Peyer's patch (tissue), 4 donors: ENCODE results near the gene GCKR. TPM values are rescaled to one million over a fixed set of nuclear protein-coding genes. Genes with fewer than 3 reads are reported as not detected.

Source experiments
- DNase-seq, 3 donors: peaks; one replicate each; pipeline ENCODE4 v3.0.0-alpha.2; 2017 to 2019
- H3K27ac ChIP-seq, 4 donors: fragments of 200-600 bp; sonication (generic); one replicate each; pipeline ENCODE4 v1.5.1; 2016 to 2019
- H3K27me3 ChIP-seq, 2 donors: fragments of 200-600 bp; sonication (generic); one replicate each; pipeline ENCODE4 v1.5.1; 2019
- H3K36me3 ChIP-seq, 3 donors: fragments of 200-600 bp; sonication (generic); one replicate each; pipeline ENCODE4 v1.5.1; 2016 to 2019
- H3K4me1 ChIP-seq, 4 donors: fragments of 200-600 bp; sonication (generic); one replicate each; pipeline ENCODE4 v1.5.1; 2016 to 2019
- H3K4me3 ChIP-seq, 4 donors: fragments of 200-600 bp; sonication (generic); 1 replicate in 3 of 4; 2 replicates in 1 of 4; pipeline ENCODE4 v1.5.1; 2016 to 2019; ENCODE audit warnings: mild to moderate bottlenecking in 1 of 4
- H3K9me3 ChIP-seq, 4 donors: fragments of 200-600 bp; sonication (generic); one replicate each; pipeline ENCODE4 v1.5.1; 2016 to 2019; ENCODE audit warnings: mild to moderate bottlenecking in 1 of 4
- CTCF ChIP-seq, 6 experiments: fragments of 450-650 bp in 4 of 6; fragments of 200-600 bp in 2 of 6; sonication (generic) in 1 of 6; IDR thresholded peaks; one replicate each; pipeline ENCODE4 v1.5.1; 2017 to 2019; ENCODE audit warnings: antibody characterized with exemption in 6 of 6, mild to moderate bottlenecking in 3 of 6, moderate library complexity in 1 of 6
- POLR2A ChIP-seq, 2 donors: fragments of 450-650 bp; IDR thresholded peaks; one replicate each; pipeline ENCODE4 v1.5.1; 2017; ENCODE audit warnings: antibody characterized with exemption in 2 of 2, mild to moderate bottlenecking in 2 of 2, moderate library complexity in 2 of 2
- total RNA-seq, 4 donors: library from RNA; depleted of rRNA; stranded (reverse); fragments of >200 nt; gene quantifications; one replicate each; pipeline ENCODE4 v1.1.0, GENCODE V29; 2016

GCKR gene
- total RNA-seq: under 1 TPM in 2 of 4 donors, not detected in 2; 0.53 to 0.94 TPM

- TF ChIP-seq CTCF (IDR thresholded peaks at IDR 0.05) (no peak), POLR2A (IDR thresholded peaks at IDR 0.05) (no peak)
- Histone ChIP-seq H3K27me3 (peaks cover 0 to 4% of the 10 kb centered on the region in 2 donors), H3K36me3 (no peaks in the 10 kb centered on the region), H3K9me3 (no peaks in the 10 kb centered on the region), H3K4me1 (peaks cover 0 to 10% (median 4%) of the 10 kb centered on the region in 4 donors), H3K4me3 (peak within 1 kb of the TSS in 1 of 4 donors; percentile 4), H3K27ac (no peak within 1 kb of the TSS)
- DNase-seq: peak in 2 of 3 donors; percentile 48 to 54
Measured at GRCh38 chr2:27496357-27497287, at the start of gene GCKR. GCKR (plus strand) TSS chr2:27496839; CDS start chr2:27496905, 66 bp downstream.

DNA sequence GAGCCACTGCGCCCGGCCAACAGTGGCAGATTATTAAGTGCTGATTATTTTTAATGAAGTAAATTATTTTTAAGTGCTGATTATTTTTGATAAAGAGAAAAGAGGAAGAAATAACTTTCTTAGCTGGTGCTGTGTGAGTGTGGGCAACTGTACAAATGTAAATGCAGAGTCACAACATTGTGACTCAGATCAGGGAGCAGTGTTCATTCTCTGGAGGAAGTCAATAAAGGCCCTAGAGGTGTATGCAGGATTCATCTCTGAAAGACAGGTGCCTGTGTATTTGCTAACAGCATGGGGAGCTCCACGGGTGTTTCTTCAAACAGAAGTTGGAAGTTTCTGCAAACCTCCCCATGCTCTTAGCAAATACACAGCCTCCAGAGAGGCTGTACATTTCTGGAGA, 48.3 kb upstream of the GCKR start:
- no peak for TF ChIP-seq POLR2A (IDR thresholded peaks at IDR 0.05)
- TF ChIP-seq CTCF (IDR thresholded peaks at IDR 0.05): no peak
- peaks cover 0 to 3% (median 0%) of the 10 kb centered on the region in 4 donors for H3K4me1 ChIP-seq
- no peak overlapping the region for H3K4me3 ChIP-seq
- H3K36me3 ChIP-seq: peaks cover 0 to 14% (median 0%) of the 10 kb centered on the region in 3 donors
- H3K9me3 ChIP-seq: no peaks in the 10 kb centered on the region
- no peaks in the 10 kb centered on the region for H3K27me3 ChIP-seq
- no peak overlapping the region for H3K27ac ChIP-seq
- DNase-seq: no peak

GRCh38 chr2:27451095-27451494, 45.5 kb upstream of the GCKR start:
- Histone ChIP-seq H3K36me3 (peaks cover 0 to 28% (median 0%) of the 10 kb centered on the region in 3 donors), H3K4me1 (no peaks in the 10 kb centered on the region), H3K27ac (no peak overlapping the region), H3K27me3 (no peaks in the 10 kb centered on the region), H3K9me3 (no peaks in the 10 kb centered on the region), H3K4me3 (no peak overlapping the region)
- TF ChIP-seq POLR2A (IDR thresholded peaks at IDR 0.05): no peak
- no peak for TF ChIP-seq CTCF (IDR thresholded peaks at IDR 0.05)
- no peak for DNase-seq

DNA sequence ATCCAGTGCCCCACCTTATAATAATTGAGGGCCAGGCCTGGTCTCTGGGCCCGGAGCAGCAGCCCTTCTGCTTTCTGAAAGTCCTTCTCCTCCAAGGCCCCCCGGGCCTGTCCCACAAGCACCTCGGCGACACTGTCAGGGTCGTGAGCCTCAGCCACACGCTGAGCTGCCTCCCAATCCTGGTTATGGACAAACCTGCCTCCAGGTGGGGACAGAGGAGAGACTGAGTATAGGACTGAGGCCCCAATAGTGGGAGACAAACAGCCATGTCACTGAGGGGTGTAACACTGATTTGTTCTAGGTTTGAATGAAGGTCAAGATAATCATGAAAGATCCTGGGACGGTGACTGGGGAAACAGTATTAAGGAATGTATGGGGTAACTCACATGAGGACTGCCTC, 42.7 kb upstream of the GCKR start:
- Histone ChIP-seq H3K4me1 (no peaks in the 10 kb centered on the region), H3K27me3 (no peaks in the 10 kb centered on the region), H3K36me3 (peaks cover 0 to 47% (median 0%) of the 10 kb centered on the region in 3 donors), H3K9me3 (no peaks in the 10 kb centered on the region), H3K4me3 (no peak overlapping the region), H3K27ac (no peak overlapping the region)
- DNase-seq: no peak
- no peak for TF ChIP-seq CTCF (IDR thresholded peaks at IDR 0.05)

DNA sequence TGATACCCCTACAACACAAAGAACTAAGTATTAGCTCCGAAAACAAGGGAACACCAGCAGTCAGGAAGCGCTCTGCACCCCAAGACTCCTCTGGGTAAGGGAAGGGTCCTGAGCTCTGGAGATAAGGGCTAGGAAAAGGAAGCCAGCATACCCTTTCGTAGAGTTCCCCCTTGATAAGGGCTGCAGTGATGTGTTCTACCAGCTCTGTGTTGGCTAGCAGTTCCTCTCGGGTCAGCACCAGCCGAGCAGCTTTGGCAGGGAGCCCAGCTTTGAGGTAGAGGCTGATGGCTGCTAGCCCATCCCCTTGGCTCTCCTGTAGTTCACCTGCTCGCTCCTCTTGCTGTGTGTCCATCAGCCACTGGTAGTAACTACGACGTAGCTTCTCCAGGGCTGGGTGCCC, 35.5 kb upstream of the GCKR start:
- Histone ChIP-seq H3K36me3 (peaks cover 0 to 26% (median 0%) of the 10 kb centered on the region in 3 donors), H3K27me3 (no peaks in the 10 kb centered on the region), H3K27ac (no peak overlapping the region), H3K9me3 (no peaks in the 10 kb centered on the region), H3K4me3 (no peak overlapping the region), H3K4me1 (no peaks in the 10 kb centered on the region)
- DNase-seq: no peak
- TF ChIP-seq CTCF (IDR thresholded peaks at IDR 0.05) (no peak), POLR2A (IDR thresholded peaks at IDR 0.05) (no peak)
